Ishikawa (cell line): ENCODE data around the gene CISD1.

Experiments
- CEBPB ChIP-seq: IDR thresholded peaks from 2 replicates; pipeline ENCODE4 v1.6.1; 2012
- CREB1 ChIP-seq: IDR thresholded peaks from 2 replicates; pipeline ENCODE4 v1.6.1; 2012; ENCODE audit warnings: low read depth
- EGR1 ChIP-seq: IDR thresholded peaks from 2 replicates; pipeline ENCODE4 v1.6.1; 2012
- EP300 ChIP-seq: IDR thresholded peaks from 2 replicates; pipeline ENCODE4 v1.6.1; 2012; ENCODE audit warnings: borderline replicate concordance
- FOXM1 ChIP-seq: IDR thresholded peaks from 2 replicates; pipeline ENCODE4 v1.6.1; 2012; ENCODE audit warnings: low read depth, borderline replicate concordance
- MAX ChIP-seq: IDR thresholded peaks from 2 replicates; pipeline ENCODE4 v1.6.1; 2012
- NFIC ChIP-seq: IDR thresholded peaks from 2 replicates; pipeline ENCODE4 v1.6.1; 2012
- RAD21 ChIP-seq: IDR thresholded peaks from 2 replicates; pipeline ENCODE4 v1.6.1; 2012; ENCODE audit warnings: low read depth
- REST ChIP-seq: IDR thresholded peaks from 2 replicates; pipeline ENCODE4 v1.6.1; 2012; ENCODE audit warnings: low read depth, mild to moderate bottlenecking
- TAF1 ChIP-seq: IDR thresholded peaks from 2 replicates; pipeline ENCODE4 v1.6.1; 2012; ENCODE audit warnings: low read depth, mild to moderate bottlenecking
- TEAD4 ChIP-seq: IDR thresholded peaks from 2 replicates; pipeline ENCODE4 v1.6.1; 2012
- USF1 ChIP-seq: IDR thresholded peaks from 2 replicates; pipeline ENCODE4 v1.6.1; 2012
- YY1 ChIP-seq: IDR thresholded peaks from 2 replicates; pipeline ENCODE4 v1.6.1; 2012; ENCODE audit warnings: low read depth
- ZBTB7A ChIP-seq: IDR thresholded peaks from 2 replicates; pipeline ENCODE4 v1.6.1; 2012; ENCODE audit warnings: low read depth

- TF ChIP-seq TAF1, result no peak
- no peak for TF ChIP-seq USF1
- TF ChIP-seq EP300, result no peak
- TF ChIP-seq REST, result no peak
- no peak for TF ChIP-seq YY1
- TF ChIP-seq FOXM1, result no peak
- TF ChIP-seq EGR1, result no peak
- no peak for TF ChIP-seq RAD21
- TF ChIP-seq CREB1, result no peak
- no peak for TF ChIP-seq CEBPB
- no peak for TF ChIP-seq MAX
- TF ChIP-seq NFIC, result no peak; the same call in 1 of the 2 replicates
- TF ChIP-seq TEAD4, result no peak
- no peak for TF ChIP-seq ZBTB7A
Measured at GRCh38 chr10:58281092-58281752, 12.3 kb downstream of the CISD1 start.
